Fibroblast of the aortic adventitia (primary cell): ENCODE data around the gene TRABD2B. TPM values are rescaled to one million over a fixed set of nuclear protein-coding genes. Genes with fewer than 3 reads are reported as not detected.

Source experiments
- DNase-seq: peaks from one replicate; pipeline ENCODE4 v3.0.0-alpha.2; 2010; ENCODE audit warnings: low read depth
- H3K4me3 ChIP-seq: 2 replicates; pipeline ENCODE4 v1.5.1; 2011; ENCODE audit warnings: low read depth, mild to moderate bottlenecking, control low read depth, low read length, moderate library complexity
- CTCF ChIP-seq: IDR thresholded peaks from 2 replicates; pipeline ENCODE4 v1.5.1; 2011; ENCODE audit warnings: mild to moderate bottlenecking, low read length, control low read depth, inconsistent platforms; ENCODE audit not compliant: insufficient read depth
- total RNA-seq: library from RNA; depleted of rRNA; stranded (reverse); fragments of >200 nt; gene quantifications from 2 replicates; pipeline ENCODE4 v1.2.3, GENCODE V29; 2012; ENCODE audit warnings: low replicate concordance

Gene TRABD2B
- total RNA-seq, 1 donor, result under 0.01 TPM

DNA sequence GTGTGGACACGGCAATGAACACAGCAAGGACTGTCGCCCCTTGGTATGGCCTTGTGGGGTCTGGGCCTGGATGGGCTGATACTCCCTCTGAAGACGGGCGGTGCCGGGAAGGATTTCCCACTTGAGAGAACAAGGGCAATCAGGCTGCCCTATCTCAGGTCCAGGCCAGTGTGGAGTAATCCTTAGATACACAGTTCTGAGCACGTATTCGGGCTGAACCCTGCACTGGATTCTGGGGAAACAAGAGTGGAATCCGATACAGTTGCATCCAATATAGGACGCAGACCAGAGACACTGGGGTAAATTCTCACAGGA lies 177.7 kb downstream of the TRABD2B start:
- TF ChIP-seq CTCF, result no peak
- no peak for DNase-seq

GRCh38 chr1:47818682-47819573 lies 178.3 kb downstream of the TRABD2B start:
- no peak for TF ChIP-seq CTCF
- DNase-seq, result no peak

More for the DNA sequence above, 177.7 kb downstream of the TRABD2B start:
- no peak overlapping the region for H3K4me3 ChIP-seq

DNA sequence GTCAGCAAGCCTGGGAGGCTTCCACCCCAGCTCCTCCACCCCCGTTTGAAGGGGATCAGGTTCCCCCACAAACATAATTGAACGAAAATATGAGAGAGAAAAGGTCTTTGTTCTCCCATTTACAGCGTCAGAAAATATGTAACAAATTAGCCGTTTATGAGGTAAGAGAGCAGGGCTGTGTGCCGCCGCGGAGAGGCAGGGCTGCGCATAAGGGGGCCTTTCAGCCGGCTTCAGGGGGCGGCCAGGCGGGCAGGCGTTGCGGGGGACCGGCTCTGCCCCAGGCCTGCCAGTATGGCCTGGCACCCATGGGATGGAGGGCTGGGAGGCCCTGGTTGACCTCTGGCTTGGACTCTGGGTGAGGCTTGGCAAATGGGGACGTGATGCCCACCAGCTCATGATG lies 179.3 kb downstream of the TRABD2B start:
- TF ChIP-seq CTCF, result no peak
- DNase-seq, result no peak
- H3K4me3 ChIP-seq, result no peak overlapping the region

More at GRCh38 chr1:47818682-47819573, 178.3 kb downstream of the TRABD2B start:
- no peak overlapping the region for H3K4me3 ChIP-seq

DNA sequence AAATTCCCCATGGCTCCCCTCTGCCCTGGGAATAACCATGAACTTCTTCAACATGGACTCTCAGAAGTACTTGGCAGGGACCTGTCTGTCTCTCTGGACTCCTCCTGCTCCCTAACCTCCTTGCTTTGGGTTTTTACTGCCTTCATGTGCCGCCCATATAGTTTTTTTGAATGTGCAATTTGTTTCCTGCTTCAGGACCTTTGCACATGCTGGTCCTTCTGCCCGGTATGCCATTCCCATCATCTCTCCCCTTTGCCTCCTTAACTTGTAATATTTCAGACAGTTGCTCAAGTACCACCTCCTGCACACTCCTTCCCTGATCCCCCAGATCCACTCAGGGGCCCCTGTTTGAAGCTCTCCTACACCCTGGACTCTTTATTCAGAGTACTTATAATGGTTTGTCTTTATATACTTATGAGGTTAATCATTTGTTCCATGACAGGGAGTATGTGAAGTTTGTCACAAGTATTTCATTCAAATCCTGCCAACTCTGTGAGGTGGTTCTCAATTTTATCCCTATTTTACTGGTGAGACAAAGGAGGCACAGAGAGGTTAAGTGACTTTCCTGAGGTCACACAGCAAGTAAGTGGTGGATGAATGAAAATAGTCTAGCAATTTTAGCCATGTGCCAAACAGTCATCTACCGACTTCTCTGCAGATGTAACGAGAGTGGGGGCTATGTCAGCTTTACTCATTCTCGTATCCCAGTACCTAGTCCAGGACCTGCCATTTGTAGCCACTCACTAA lies 180.7 kb downstream of the TRABD2B start:
- no peak for TF ChIP-seq CTCF
- no peak overlapping the region for H3K4me3 ChIP-seq
- no peak for DNase-seq

DNA sequence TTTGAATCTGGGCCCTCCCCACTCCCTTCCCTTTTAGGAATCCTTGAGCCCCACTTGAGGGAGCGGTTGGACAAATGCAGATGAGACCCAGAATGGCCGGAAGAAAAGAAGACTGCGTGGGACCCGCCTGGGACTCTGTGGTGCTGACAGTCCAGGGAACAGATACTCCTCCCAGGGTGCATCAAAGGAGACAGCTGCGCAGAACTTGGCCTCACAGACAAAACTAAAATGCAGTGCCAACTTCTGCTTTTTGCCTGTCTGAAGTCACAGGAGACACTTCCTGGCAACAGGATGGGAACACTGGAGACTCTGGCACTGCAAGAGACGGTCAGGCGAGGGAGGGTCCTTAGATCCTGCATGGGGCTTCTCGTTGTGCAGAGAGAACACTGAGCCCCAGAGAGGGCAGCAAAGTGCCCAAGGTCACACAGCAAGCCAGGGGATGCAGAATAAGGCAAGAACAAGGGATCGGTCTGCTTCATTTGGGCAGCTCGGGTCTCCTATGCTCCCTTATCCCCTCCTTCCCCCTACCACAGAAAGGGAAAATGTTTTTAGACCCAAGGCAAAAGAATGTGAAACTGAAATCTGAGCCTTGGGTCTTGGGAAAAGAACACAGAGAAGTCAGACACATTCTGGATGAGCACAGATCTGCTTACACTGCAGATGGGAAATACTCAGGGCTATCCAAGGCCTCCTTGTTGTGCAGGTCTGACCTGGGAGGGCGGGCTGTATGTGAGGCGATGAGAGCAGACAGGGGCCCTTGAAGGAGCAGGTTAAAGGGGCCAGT lies 182.4 kb downstream of the TRABD2B start:
- no peak for DNase-seq
- H3K4me3 ChIP-seq, result no peak overlapping the region
- no peak for TF ChIP-seq CTCF

GRCh38 chr1:47813970-47814369 lies 183.2 kb downstream of the TRABD2B start:
- no peak for TF ChIP-seq CTCF

More at GRCh38 chr1:47813970-47814369, 183.2 kb downstream of the TRABD2B start:
- DNase-seq, result no peak
- H3K4me3 ChIP-seq, result no peak overlapping the region
